GM12864 (cell line): ENCODE measurements around the gene NPR1.

Experiments
- DNase-seq: peaks from one replicate; pipeline ENCODE4 v3.0.0-alpha.2; 2011; ENCODE audit warnings: low read depth
- H3K4me3 ChIP-seq: 2 replicates; pipeline ENCODE4 v1.5.1; 2011; ENCODE audit warnings: mild to moderate bottlenecking, low read depth, low read length, control low read depth
- CTCF ChIP-seq: IDR thresholded peaks from 2 replicates; pipeline ENCODE4 v1.5.1; 2011; ENCODE audit warnings: low read depth, mild to moderate bottlenecking, moderate library complexity, low read length, control low read depth, inconsistent platforms; ENCODE audit errors: missing control alignments

NPR1 gene

GRCh38 chr1:153727463-153728304 lies 49.2 kb downstream of the NPR1 start, which contains the start of gene INTS3:
Gene INTS3, plus strand, starts transcription at chr1:153728050. Its CDS starts 585 bp downstream, at chr1:153728635.
- peak within 1 kb of the TSS; percentile 65 for H3K4me3 ChIP-seq
- DNase-seq: peak; percentile 100
- TF ChIP-seq CTCF: no peak

- no peak for TF ChIP-seq CTCF
- H3K4me3 ChIP-seq: peak overlapping the region; percentile 65
- no peak for DNase-seq
Observed at GRCh38 chr1:153728305-153729066, 50.0 kb downstream of the NPR1 start.

GRCh38 chr1:153730468-153730988 lies 52.0 kb downstream of the NPR1 start:
- peak overlapping the region; percentile 10; the same call in 1 of the 2 replicates for H3K4me3 ChIP-seq

GRCh38 chr1:153733970-153734369 lies 55.5 kb downstream of the NPR1 start:
- TF ChIP-seq CTCF: no peak
- DNase-seq: no peak
- no peak overlapping the region for H3K4me3 ChIP-seq

More at GRCh38 chr1:153730468-153730988, 52.0 kb downstream of the NPR1 start:
- no peak for TF ChIP-seq CTCF
- no peak for DNase-seq

- no peak overlapping the region for H3K4me3 ChIP-seq
- no peak for TF ChIP-seq CTCF
- no peak for DNase-seq
Observed at GRCh38 chr1:153734396-153735089, 56.1 kb downstream of the NPR1 start.

- no peak overlapping the region for H3K4me3 ChIP-seq
- no peak for DNase-seq
- TF ChIP-seq CTCF: no peak
Observed at GRCh38 chr1:153735090-153735420, 56.6 kb downstream of the NPR1 start.
